PC-9 (cell line): ENCODE data around the gene SLC1A5. TPM values are rescaled to one million over a fixed set of nuclear protein-coding genes. Genes with fewer than 3 reads are reported as not detected.

Experiments
- BruUV-seq: library from RNA; stranded (reverse); fragments of 400-500 nt; replicated peaks from 2 replicates; lab custom pipeline; 2021; lab: Mats Ljungman, UMichigan
- CTCF ChIA-PET: fragments of 300-600 bp; sonication (Branson Sonifier 250); formaldehyde crosslinking; loops from one replicate; lab custom pipeline; 2022; ENCODE audit warnings: antibody characterized with exemption; lab: Charles Lee
- POLR2A ChIA-PET: fragments of 300-600 bp; sonication (Branson Sonifier 250); formaldehyde crosslinking; loops from one replicate; lab custom pipeline; 2022; ENCODE audit warnings: antibody characterized with exemption; ENCODE audit not compliant: unreplicated experiment; lab: Charles Lee
- DNase-seq, 2 experiments: peaks; one replicate each; pipeline versions ENCODE4 v3.0.0 to v3.0.0-alpha.2; 2015 to 2022; ENCODE audit warnings: mixed read lengths in 1 of 2
- H2AFZ ChIP-seq: fragments of 200-600 bp; sonication (generic); 2 replicates; pipeline ENCODE4 v1.8.1; 2017; ENCODE audit warnings: antibody characterized with exemption
- H3F3A ChIP-seq: fragments of 200-600 bp; sonication (generic); 2 replicates; pipeline ENCODE4 v1.8.1; 2017; ENCODE audit warnings: antibody characterized with exemption, mild to moderate bottlenecking, low read depth; ENCODE audit not compliant: insufficient read depth
- H3K27ac ChIP-seq: fragments of 200-600 bp; sonication (generic); 2 replicates; pipeline ENCODE4 v1.6.1; 2016; ENCODE audit warnings: mixed run types
- H3K27me3 ChIP-seq: fragments of 200-600 bp; sonication (generic); 2 replicates; pipeline ENCODE4 v1.6.1; 2016; ENCODE audit warnings: low read depth, mixed run types; ENCODE audit not compliant: insufficient read depth
- H3K36me3 ChIP-seq: fragments of 200-600 bp; sonication (generic); 2 replicates; pipeline ENCODE4 v1.6.1; 2016; ENCODE audit warnings: low read depth, mixed run types
- H3K4me1 ChIP-seq: fragments of 200-600 bp; sonication (generic); replicated peaks from 2 replicates; pipeline ENCODE4 v1.6.1; 2016; ENCODE audit warnings: mixed run types; ENCODE audit not compliant: insufficient read depth
- H3K4me2 ChIP-seq: fragments of 200-600 bp; sonication (generic); 2 replicates; pipeline ENCODE4 v1.6.1; 2017; ENCODE audit warnings: mixed run types
- H3K4me3 ChIP-seq: fragments of 200-600 bp; sonication (generic); 2 replicates; pipeline ENCODE4 v1.6.1; 2016; ENCODE audit warnings: mixed run types
- H3K79me2 ChIP-seq: fragments of 200-600 bp; sonication (generic); 2 replicates; pipeline ENCODE4 v1.6.1; 2017; ENCODE audit warnings: low read depth, mixed run types
- H3K9me2 ChIP-seq: fragments of 200-600 bp; sonication (generic); 2 replicates; pipeline ENCODE4 v1.8.1; 2017; ENCODE audit warnings: mild to moderate bottlenecking; ENCODE audit not compliant: insufficient read depth
- H3K9me3 ChIP-seq: fragments of 200-600 bp; sonication (generic); 2 replicates; pipeline ENCODE4 v1.8.1; 2016; ENCODE audit warnings: low read depth; ENCODE audit not compliant: insufficient read depth
- H4K20me1 ChIP-seq: fragments of 200-600 bp; sonication (generic); 2 replicates; pipeline ENCODE4 v1.8.1; 2017; ENCODE audit not compliant: insufficient read depth
- EZH2 ChIP-seq: fragments of 200-600 bp; sonication (generic); IDR thresholded peaks from 2 replicates; pipeline ENCODE4 v1.8.0; 2017; ENCODE audit warnings: antibody characterized with exemption, low read depth
- intact Hi-C: fragments of 100-400 bp; cut with micrococcal nuclease; formaldehyde crosslinking; loops from one replicate; pipeline ENCODE4 v1.10.0; 2022; ENCODE audit not compliant: unreplicated experiment
- total RNA-seq: library from RNA; stranded (reverse); gene quantifications from 2 replicates; pipeline ENCODE4 v1.2.3, GENCODE V29; 2021
- TF ChIP-seq, protein P1 (sequence below): fragments of 200-600 bp; sonication (generic); conservative IDR thresholded peaks from 2 replicates; pipeline ENCODE4 v1.6.1; 2017; ENCODE audit warnings: mixed run types, antibody characterized with exemption, mild to moderate bottlenecking, moderate library complexity

Gene SLC1A5
- total RNA-seq, 1 experiment from 2014 or later, result 264 TPM

DNA sequence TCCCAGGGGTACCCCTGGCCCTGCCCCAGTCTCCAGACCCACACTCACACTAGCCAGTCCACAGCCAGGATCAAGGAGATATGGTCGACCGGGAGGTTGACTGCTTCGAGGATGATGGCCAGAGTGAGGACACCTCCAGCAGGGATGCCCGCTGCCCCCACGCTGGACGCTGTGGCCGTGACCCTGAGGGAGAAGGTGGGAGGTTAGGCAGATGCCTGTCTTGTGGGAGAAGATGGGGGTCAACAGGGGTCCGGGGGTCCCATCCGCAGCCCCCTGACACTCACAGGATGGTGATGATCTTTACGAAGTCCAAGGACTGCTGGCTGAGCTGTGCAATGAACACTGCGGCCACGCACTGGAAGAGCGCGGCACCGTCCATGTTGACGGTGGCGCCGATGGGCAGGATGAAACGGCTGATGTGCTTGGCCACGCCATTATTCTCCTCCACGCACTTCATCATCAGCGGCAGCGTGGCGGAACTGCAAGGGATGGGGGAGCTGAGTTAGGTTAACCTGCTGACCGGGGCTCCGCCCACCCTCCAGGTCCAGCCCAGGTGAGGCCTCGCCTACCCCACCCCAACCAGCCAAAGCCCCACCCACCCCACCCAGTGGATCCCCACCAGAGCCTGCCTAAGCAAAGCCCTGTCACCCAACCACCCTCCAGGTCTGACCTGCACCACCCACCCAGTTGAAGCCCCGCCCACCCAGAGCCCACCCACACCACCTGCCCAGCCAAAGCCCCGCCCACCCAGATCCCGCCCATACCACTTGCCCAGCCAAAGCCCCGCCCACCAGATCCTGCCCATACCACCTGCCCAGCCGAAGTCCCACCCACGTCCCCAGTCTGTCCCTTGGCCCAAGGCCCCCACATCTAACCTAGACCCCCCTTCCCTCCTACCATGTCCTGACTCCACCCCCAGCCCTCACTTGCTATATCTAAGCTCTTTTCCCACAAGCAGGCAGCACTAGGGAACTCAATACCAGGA, 11.2 kb downstream of the SLC1A5 start:
- no peak overlapping the region for H3K4me3 ChIP-seq
- POLR2A ChIA-PET, result no interaction called here
- peaks cover 19% of the 10 kb centered on the region for H3K4me1 ChIP-seq
- H3K79me2 ChIP-seq, result peaks cover 44% of the 10 kb centered on the region
- peaks cover 60% of the 10 kb centered on the region for H3K36me3 ChIP-seq
- BruUV-seq, result no TSS peak
- CTCF ChIA-PET, result interaction anchor here (0.6 kb wide), 1 partner anchor 53 kb away, joined by 6 read pairs; no protein-coding TSS in a partner anchor
- no peaks in the 10 kb centered on the region for H3K9me3 ChIP-seq
- H2AFZ ChIP-seq, result no peak overlapping the region
- H4K20me1 ChIP-seq, result peaks cover 64% of the 10 kb centered on the region
- peaks cover 90% of the 10 kb centered on the region for H3F3A ChIP-seq
- intact Hi-C loops, result no loop called here
- TF ChIP-seq EZH2, result no peak
- TF ChIP-seq, protein P1, sequence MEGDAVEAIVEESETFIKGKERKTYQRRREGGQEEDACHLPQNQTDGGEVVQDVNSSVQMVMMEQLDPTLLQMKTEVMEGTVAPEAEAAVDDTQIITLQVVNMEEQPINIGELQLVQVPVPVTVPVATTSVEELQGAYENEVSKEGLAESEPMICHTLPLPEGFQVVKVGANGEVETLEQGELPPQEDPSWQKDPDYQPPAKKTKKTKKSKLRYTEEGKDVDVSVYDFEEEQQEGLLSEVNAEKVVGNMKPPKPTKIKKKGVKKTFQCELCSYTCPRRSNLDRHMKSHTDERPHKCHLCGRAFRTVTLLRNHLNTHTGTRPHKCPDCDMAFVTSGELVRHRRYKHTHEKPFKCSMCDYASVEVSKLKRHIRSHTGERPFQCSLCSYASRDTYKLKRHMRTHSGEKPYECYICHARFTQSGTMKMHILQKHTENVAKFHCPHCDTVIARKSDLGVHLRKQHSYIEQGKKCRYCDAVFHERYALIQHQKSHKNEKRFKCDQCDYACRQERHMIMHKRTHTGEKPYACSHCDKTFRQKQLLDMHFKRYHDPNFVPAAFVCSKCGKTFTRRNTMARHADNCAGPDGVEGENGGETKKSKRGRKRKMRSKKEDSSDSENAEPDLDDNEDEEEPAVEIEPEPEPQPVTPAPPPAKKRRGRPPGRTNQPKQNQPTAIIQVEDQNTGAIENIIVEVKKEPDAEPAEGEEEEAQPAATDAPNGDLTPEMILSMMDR, result no peak
- no peak for DNase-seq
- no peak overlapping the region for H3K4me2 ChIP-seq
- H3K9me2 ChIP-seq, result no peaks in the 10 kb centered on the region
- H3K27me3 ChIP-seq, result no peaks in the 10 kb centered on the region
- H3K27ac ChIP-seq, result no peak overlapping the region

DNA sequence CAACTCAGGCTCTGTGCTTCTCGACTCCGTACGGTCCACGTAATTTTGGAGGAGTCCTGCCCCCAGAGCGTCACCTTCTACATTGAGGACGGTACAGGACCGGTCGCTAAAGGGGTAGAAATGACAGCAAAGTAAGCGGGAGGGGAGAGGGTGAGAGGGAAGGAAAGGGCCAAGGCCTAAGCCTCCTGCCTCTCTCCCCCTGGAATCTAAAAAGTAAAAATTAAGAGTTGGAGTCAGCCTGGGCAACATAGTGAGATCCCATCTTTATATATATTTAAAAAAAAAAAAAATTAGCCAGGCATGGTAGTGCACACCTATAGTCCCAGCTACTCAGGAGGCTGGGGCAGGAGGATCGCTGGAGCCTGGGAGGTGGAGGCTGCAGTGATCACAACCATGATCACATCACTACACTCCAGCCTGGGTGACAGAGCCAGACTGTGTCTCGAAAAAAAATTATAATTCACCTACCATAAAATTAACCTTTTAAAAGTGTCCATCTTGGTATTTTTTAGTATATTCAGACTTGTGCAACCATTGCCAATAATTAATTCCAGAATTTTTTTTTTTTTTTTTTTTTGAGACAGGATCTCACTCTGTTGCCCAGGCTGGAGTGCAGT, 12.6 kb downstream of the SLC1A5 start:
- Histone ChIP-seq H3K27ac (no peak overlapping the region), H3K79me2 (peaks cover 31% of the 10 kb centered on the region), H3K36me3 (peaks cover 47% of the 10 kb centered on the region), H3K4me3 (no peak overlapping the region), H3K4me2 (no peak overlapping the region), H3K9me2 (no peaks in the 10 kb centered on the region), H3K9me3 (no peaks in the 10 kb centered on the region), H2AFZ (no peak overlapping the region), H3K4me1 (peaks cover 19% of the 10 kb centered on the region), H3F3A (peaks cover 90% of the 10 kb centered on the region), H4K20me1 (peaks cover 59% of the 10 kb centered on the region), H3K27me3 (no peaks in the 10 kb centered on the region)
- intact Hi-C loops, result no loop called here
- TF ChIP-seq, protein P1, result no peak
- TF ChIP-seq EZH2, result no peak
- ChIA-PET CTCF (interaction anchor here (0.6 kb wide), 1 partner anchor 59 kb away, joined by 11 read pairs; the partner anchor contains the start of gene PRKD2), POLR2A (no interaction called here)
- no peak for DNase-seq
- no TSS peak for BruUV-seq

DNA sequence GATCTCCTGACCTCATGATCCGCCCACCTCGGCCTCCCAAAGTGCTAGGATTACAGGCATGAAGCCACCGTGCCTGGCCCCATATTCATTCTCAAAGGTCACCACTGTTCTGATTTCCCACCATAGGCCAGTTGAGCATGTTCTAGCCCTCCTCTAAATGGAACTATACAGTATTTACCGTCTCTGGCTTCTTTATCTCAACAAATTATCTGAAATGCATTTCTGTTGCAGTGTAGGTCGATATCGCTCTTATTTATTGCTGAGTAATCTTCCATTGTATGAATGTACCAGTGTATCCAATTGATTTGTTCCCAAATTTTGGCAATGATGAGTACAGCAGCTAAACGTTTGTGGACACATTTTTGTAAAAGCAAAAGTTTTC, 15.4 kb downstream of the SLC1A5 start:
- TF ChIP-seq, protein P1, result no peak
- no peak for TF ChIP-seq EZH2
- Histone ChIP-seq H3K4me2 (no peak overlapping the region), H3F3A (peaks cover 91% of the 10 kb centered on the region), H3K9me2 (no peaks in the 10 kb centered on the region), H3K27me3 (no peaks in the 10 kb centered on the region), H4K20me1 (peaks cover 35% of the 10 kb centered on the region), H3K4me3 (no peak overlapping the region), H3K36me3 (peaks cover 25% of the 10 kb centered on the region), H2AFZ (no peak overlapping the region), H3K9me3 (no peaks in the 10 kb centered on the region), H3K79me2 (peaks cover 4% of the 10 kb centered on the region; the same call in 1 of the 2 replicates), H3K27ac (no peak overlapping the region), H3K4me1 (peaks cover 27% of the 10 kb centered on the region)
- ChIA-PET POLR2A (no interaction called here), CTCF (interaction anchor here (0.7 kb wide), 1 partner anchor 96 kb away, joined by 4 read pairs; no protein-coding TSS in a partner anchor)
- BruUV-seq, result no TSS peak
- intact Hi-C loops, result no loop called here
- DNase-seq, result no peak
